Neuronal stem cell (in vitro differentiated cells): ENCODE data around the gene ZNFX1.

Source experiments
- DNase-seq: peaks from one replicate; pipeline ENCODE4 v3.0.0-alpha.2; 2013; ENCODE audit warnings: low spot score
- H2AFZ ChIP-seq: one replicate; pipeline ENCODE4 v1.6.1; 2013; ENCODE audit warnings: mild to moderate bottlenecking, low read length, inconsistent platforms
- H2AK5ac ChIP-seq: 2 replicates; pipeline ENCODE4 v1.6.1; 2013; ENCODE audit warnings: low read depth, mild to moderate bottlenecking, inconsistent platforms, low read length, moderate library complexity, mixed read lengths
- H2BK120ac ChIP-seq: 2 replicates; pipeline ENCODE4 v1.6.1; 2013; ENCODE audit warnings: low read depth, mild to moderate bottlenecking, inconsistent platforms, low read length, moderate library complexity, mixed read lengths
- H2BK12ac ChIP-seq: one replicate; pipeline ENCODE4 v1.6.1; 2013; ENCODE audit warnings: low read length, inconsistent platforms
- H2BK15ac ChIP-seq: 2 replicates; pipeline ENCODE4 v1.6.1; 2013; ENCODE audit warnings: mild to moderate bottlenecking, low read length, inconsistent platforms, mixed read lengths
- H2BK5ac ChIP-seq: one replicate; pipeline ENCODE4 v1.6.1; 2013; ENCODE audit warnings: inconsistent platforms, mild to moderate bottlenecking, low read length, moderate library complexity
- H3K14ac ChIP-seq: one replicate; pipeline ENCODE4 v1.6.1; 2013; ENCODE audit warnings: low read length, inconsistent platforms
- H3K18ac ChIP-seq: 2 replicates; pipeline ENCODE4 v1.6.1; 2013; ENCODE audit warnings: low read length, inconsistent platforms
- H3K23ac ChIP-seq: 2 replicates; pipeline ENCODE4 v1.6.1; 2013; ENCODE audit warnings: low read depth, mild to moderate bottlenecking, mixed read lengths, low read length, inconsistent platforms; ENCODE audit not compliant: poor library complexity
- H3K27ac ChIP-seq: replicated peaks from 3 replicates; pipeline ENCODE4 v1.5.1; 2013; ENCODE audit warnings: low read length, inconsistent platforms
- H3K27me3 ChIP-seq, 3 experiments: 2 replicates each; pipeline ENCODE4 v1.6.1; 2013; ENCODE audit warnings: low read length in 3 of 3, mild to moderate bottlenecking in 2 of 3, inconsistent platforms in 1 of 3, low read depth in 1 of 3, mixed read lengths in 1 of 3, moderate library complexity in 1 of 3; ENCODE audit not compliant: control insufficient read depth in 3 of 3, insufficient read depth in 3 of 3
- H3K36me3 ChIP-seq, 2 donors: replicated peaks in 1 of 2; 2 replicates each; pipeline ENCODE4 v1.6.1; 2013; ENCODE audit warnings: low read length in 2 of 2; ENCODE audit not compliant: control insufficient read depth in 2 of 2, insufficient read depth in 2 of 2
- H3K4ac ChIP-seq: 2 replicates; pipeline ENCODE4 v1.6.1; 2013; ENCODE audit warnings: inconsistent platforms, mild to moderate bottlenecking, low read length, moderate library complexity
- H3K4me1 ChIP-seq, 2 donors: 1 replicate in 1 of 2; 2 replicates in 1 of 2; pipeline ENCODE4 v1.6.1; 2013; ENCODE audit warnings: low read length in 2 of 2, low read depth in 1 of 2; ENCODE audit not compliant: control insufficient read depth in 2 of 2, insufficient read depth in 1 of 2
- H3K4me2 ChIP-seq: one replicate; pipeline ENCODE4 v1.6.1; 2013; ENCODE audit warnings: mild to moderate bottlenecking, low read length, inconsistent platforms; ENCODE audit not compliant: insufficient read depth, poor library complexity, severe bottlenecking
- H3K4me3 ChIP-seq, 2 donors: 2 replicates each; pipeline ENCODE4 v1.5.1; 2013; ENCODE audit warnings: low read length in 2 of 2, mild to moderate bottlenecking in 2 of 2, inconsistent platforms in 1 of 2, moderate library complexity in 1 of 2
- H3K79me1 ChIP-seq: one replicate; pipeline ENCODE4 v1.6.1; 2013; ENCODE audit warnings: low read depth, mild to moderate bottlenecking, inconsistent platforms, low read length, moderate library complexity
- H3K9ac ChIP-seq: one replicate; pipeline ENCODE4 v1.6.1; 2013; ENCODE audit warnings: mild to moderate bottlenecking, low read depth, low read length, inconsistent platforms; ENCODE audit not compliant: poor library complexity
- H3K9me3 ChIP-seq, 2 donors: replicated peaks in 1 of 2; 2 replicates each; pipeline versions ENCODE3 to v1.6.1; 2013; ENCODE audit warnings: low read length in 2 of 2, mild to moderate bottlenecking in 2 of 2, inconsistent platforms in 1 of 2, low read depth in 1 of 2, mixed read lengths in 1 of 2, moderate library complexity in 1 of 2; ENCODE audit not compliant: control insufficient read depth in 2 of 2, insufficient read depth in 1 of 2
- H4K8ac ChIP-seq: one replicate; pipeline ENCODE4 v1.6.1; 2013; ENCODE audit warnings: low read depth, mild to moderate bottlenecking, inconsistent platforms, low read length, moderate library complexity
- H4K91ac ChIP-seq: one replicate; pipeline ENCODE4 v1.6.1; 2013; ENCODE audit warnings: low read length, low read depth, mild to moderate bottlenecking, inconsistent platforms; ENCODE audit not compliant: poor library complexity
- WGBS, 2 donors: extraction: QIAGEN DNeasy Blood & Tissue Kit; methylation state at CpG; one replicate each; pipeline ENCODE4 v1.1.7; 2013; ENCODE audit warnings: missing lambda C conversion rate in 2 of 2, mixed read lengths in 1 of 2; ENCODE audit not compliant: insufficient read length in 2 of 2, insufficient replicate concordance in 1 of 2; ENCODE audit errors: extremely low coverage in 2 of 2; 5-methylcytosine and 5-hydroxymethylcytosine counted together

Gene ZNFX1

GRCh38 chr20:49247169-49247723 lies 30.6 kb downstream of the ZNFX1 start:
- no peak overlapping the region for H2BK120ac ChIP-seq

GRCh38 chr20:49245921-49246740 lies 31.7 kb downstream of the ZNFX1 start:
- Histone ChIP-seq H3K23ac (no peak overlapping the region), H3K4me1 (no peaks in the 10 kb centered on the region), H3K27ac (no peak overlapping the region), H4K91ac (no peak overlapping the region), H2BK5ac (no peak overlapping the region), H4K8ac (no peak overlapping the region), H3K14ac (no peak overlapping the region), H3K9ac (no peak overlapping the region), H3K27me3 (no peaks in the 10 kb centered on the region), H2BK12ac (no peak overlapping the region), H3K4me3 (no peak overlapping the region), H3K36me3 (peaks cover 55 to 97% of the 10 kb centered on the region in 2 donors), H2BK15ac (no peak overlapping the region), H3K4ac (no peak overlapping the region), H3K4me2 (no peak overlapping the region), H2AFZ (no peak overlapping the region), H2AK5ac (no peak overlapping the region), H2BK120ac (no peak overlapping the region), H3K79me1 (no peaks in the 10 kb centered on the region), H3K18ac (no peak overlapping the region), H3K9me3 (no peaks in the 10 kb centered on the region)
- no CpG with 5 or more reads among the region's 3 CpGs for WGBS, 2 donors
- no peak for DNase-seq

More at GRCh38 chr20:49247169-49247723, 30.6 kb downstream of the ZNFX1 start:
- Histone ChIP-seq H2BK12ac (no peak overlapping the region), H3K36me3 (peaks cover 53 to 94% of the 10 kb centered on the region in 2 donors), H3K14ac (no peak overlapping the region), H3K4me1 (no peaks in the 10 kb centered on the region), H3K4ac (no peak overlapping the region), H3K79me1 (no peaks in the 10 kb centered on the region), H3K9me3 (no peaks in the 10 kb centered on the region), H3K27ac (no peak overlapping the region), H2BK15ac (no peak overlapping the region), H3K27me3 (no peaks in the 10 kb centered on the region), H4K8ac (no peak overlapping the region), H3K18ac (no peak overlapping the region), H3K23ac (no peak overlapping the region), H4K91ac (no peak overlapping the region), H3K4me3 (no peak overlapping the region), H2AFZ (no peak overlapping the region), H3K9ac (no peak overlapping the region), H2BK5ac (no peak overlapping the region), H3K4me2 (no peak overlapping the region), H2AK5ac (no peak overlapping the region)
- no CpG with 5 or more reads among the region's 8 CpGs for WGBS, 2 donors
- no peak for DNase-seq

DNA sequence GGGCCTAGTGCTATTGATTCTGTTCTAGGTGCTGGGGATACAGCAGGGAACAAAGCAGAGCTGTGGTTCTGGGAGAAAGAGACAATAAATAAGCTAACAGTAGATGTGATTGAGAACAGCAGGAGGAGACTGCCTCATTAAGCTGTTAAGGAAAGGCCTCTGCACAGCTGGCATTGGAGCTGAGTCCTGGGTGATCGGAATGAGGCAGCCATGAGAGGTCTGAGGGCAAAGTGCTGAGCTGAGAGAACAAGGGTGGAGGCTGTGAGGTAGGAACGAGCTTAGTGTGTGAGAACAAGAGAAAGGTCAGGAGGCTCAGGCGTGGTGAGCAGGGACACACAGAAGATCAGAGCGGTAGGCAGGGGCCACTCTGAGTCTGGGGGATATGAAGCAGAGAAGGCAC lies 40.3 kb downstream of the ZNFX1 start:
- Histone ChIP-seq H2BK5ac (no peak overlapping the region), H3K23ac (no peak overlapping the region), H3K4me2 (no peak overlapping the region), H3K9me3 (peaks cover 0 to 2% of the 10 kb centered on the region in 2 donors), H3K27ac (no peak overlapping the region), H3K18ac (no peak overlapping the region), H2BK12ac (no peak overlapping the region), H3K79me1 (no peaks in the 10 kb centered on the region), H3K4me3 (no peak overlapping the region), H2AFZ (no peak overlapping the region), H3K36me3 (peaks cover 39 to 96% of the 10 kb centered on the region in 2 donors), H2BK15ac (no peak overlapping the region), H3K9ac (no peak overlapping the region), H2AK5ac (no peak overlapping the region), H2BK120ac (no peak overlapping the region), H3K27me3 (no peaks in the 10 kb centered on the region), H3K4ac (no peak overlapping the region), H3K4me1 (peaks cover 0 to 4% of the 10 kb centered on the region in 2 donors), H4K8ac (no peak overlapping the region), H4K91ac (no peak overlapping the region), H3K14ac (no peak overlapping the region)
- DNase-seq, result no peak
- no CpG with 5 or more reads among the region's 4 CpGs for WGBS, 2 donors

- H3K23ac ChIP-seq, result no peak overlapping the region
- no peaks in the 10 kb centered on the region for H3K27me3 ChIP-seq
- no peak overlapping the region for H2BK12ac ChIP-seq
- no peaks in the 10 kb centered on the region for H3K79me1 ChIP-seq
- H2AFZ ChIP-seq, result no peak overlapping the region
- no peak overlapping the region for H2AK5ac ChIP-seq
- no peak overlapping the region for H2BK120ac ChIP-seq
- H3K14ac ChIP-seq, result no peak overlapping the region
- H3K27ac ChIP-seq, result peak overlapping the region; percentile 1
- H3K36me3 ChIP-seq, result peaks cover 35 to 93% of the 10 kb centered on the region in 2 donors
- no peak for DNase-seq
- peaks cover 0 to 4% of the 10 kb centered on the region in 2 donors for H3K4me1 ChIP-seq
- no CpG with 5 or more reads among the region's 9 CpGs for WGBS, 2 donors
- no peak overlapping the region for H3K4me3 ChIP-seq
- H3K18ac ChIP-seq, result no peak overlapping the region
- H3K9ac ChIP-seq, result no peak overlapping the region
- H3K4me2 ChIP-seq, result no peak overlapping the region
- no peak overlapping the region for H4K8ac ChIP-seq
- H2BK5ac ChIP-seq, result no peak overlapping the region
- H2BK15ac ChIP-seq, result no peak overlapping the region
- no peak overlapping the region for H4K91ac ChIP-seq
- H3K9me3 ChIP-seq, result peaks cover 0 to 2% of the 10 kb centered on the region in 2 donors
- H3K4ac ChIP-seq, result no peak overlapping the region
Measured at GRCh38 chr20:49236301-49236700, 41.6 kb downstream of the ZNFX1 start.
